Colonic mucosa (tissue), 4 donors: ENCODE data around the gene USP31. TPM values are rescaled to one million over a fixed set of nuclear protein-coding genes. Genes with fewer than 3 reads are reported as not detected.

ENCODE experiments used
- DNase-seq: peaks from one replicate; pipeline ENCODE4 v3.0.0-alpha.2; 2020
- H3K27ac ChIP-seq: fragments of 200-600 bp; one replicate; pipeline ENCODE4 v1.8.0; 2021
- H3K27me3 ChIP-seq: fragments of 200-600 bp; one replicate; pipeline ENCODE4 v1.8.0; 2021
- H3K36me3 ChIP-seq: fragments of 200-600 bp; one replicate; pipeline ENCODE4 v1.8.0; 2021
- H3K4me1 ChIP-seq: fragments of 200-600 bp; one replicate; pipeline ENCODE4 v1.8.0; 2021; ENCODE audit warnings: mild to moderate bottlenecking
- H3K4me3 ChIP-seq: fragments of 200-600 bp; one replicate; pipeline ENCODE4 v1.8.0; 2021
- H3K9ac ChIP-seq, 2 donors: one replicate each; pipeline ENCODE4 v1.7.0; 2013; ENCODE audit warnings: control low read depth in 2 of 2, low read depth in 2 of 2, low read length in 2 of 2
- H3K9me3 ChIP-seq: fragments of 200-600 bp; one replicate; pipeline ENCODE4 v1.8.0; 2021
- intact Hi-C: fragments of 100-400 bp; cut with DNase I; formaldehyde crosslinking; loops from one replicate; pipeline ENCODE4 v1.14.1; 2022
- total RNA-seq, 2 donors: library from RNA; stranded (reverse); fragmentation: NEBNext Ultra II Directional in 1 of 2; extraction: Animal tissue kit (Norgen Biotek cat#: 25700) in 1 of 2; gene quantifications; one replicate each; pipeline ENCODE4 v1.2.1, GENCODE V29; 2021
- TF ChIP-seq, protein P1 (sequence below): fragments of 200-600 bp; IDR thresholded peaks from one replicate; pipeline ENCODE4 v1.8.0; 2022; ENCODE audit warnings: antibody characterized with exemption, mild to moderate bottlenecking
- donor health status: healthy.
- donor health status: DM: no; HTN: no; CAD: no.
- donor health status: DM: no; HTN: no; CAD: no.

USP31 gene
- total RNA-seq, 2 donors from 2014 or later = 5.9 to 9.8 TPM

DNA sequence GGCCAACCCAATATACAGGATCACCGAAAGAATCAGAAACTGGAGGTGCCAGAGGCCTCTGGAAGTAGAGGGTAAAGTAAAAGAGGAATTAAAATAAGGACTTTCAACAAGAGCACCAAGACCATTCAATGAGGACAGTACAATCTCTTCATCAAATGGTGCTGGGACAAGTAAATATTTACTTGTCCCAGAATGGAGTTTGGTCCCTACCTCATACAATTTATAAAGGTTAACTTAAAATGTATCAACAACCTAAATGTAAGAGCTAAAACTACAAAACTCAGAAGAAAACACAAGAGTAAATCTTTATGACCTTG lies 56.5 kb downstream of the USP31 start:
- Histone ChIP-seq H3K9ac (no peak overlapping the region), H3K4me1 (no peaks in the 10 kb centered on the region), H3K27me3 (no peaks in the 10 kb centered on the region), H3K36me3 (no peaks in the 10 kb centered on the region), H3K9me3 (no peaks in the 10 kb centered on the region), H3K4me3 (no peak overlapping the region), H3K27ac (no peak overlapping the region)
- intact Hi-C loops = no loop called here
- TF ChIP-seq, protein P1, sequence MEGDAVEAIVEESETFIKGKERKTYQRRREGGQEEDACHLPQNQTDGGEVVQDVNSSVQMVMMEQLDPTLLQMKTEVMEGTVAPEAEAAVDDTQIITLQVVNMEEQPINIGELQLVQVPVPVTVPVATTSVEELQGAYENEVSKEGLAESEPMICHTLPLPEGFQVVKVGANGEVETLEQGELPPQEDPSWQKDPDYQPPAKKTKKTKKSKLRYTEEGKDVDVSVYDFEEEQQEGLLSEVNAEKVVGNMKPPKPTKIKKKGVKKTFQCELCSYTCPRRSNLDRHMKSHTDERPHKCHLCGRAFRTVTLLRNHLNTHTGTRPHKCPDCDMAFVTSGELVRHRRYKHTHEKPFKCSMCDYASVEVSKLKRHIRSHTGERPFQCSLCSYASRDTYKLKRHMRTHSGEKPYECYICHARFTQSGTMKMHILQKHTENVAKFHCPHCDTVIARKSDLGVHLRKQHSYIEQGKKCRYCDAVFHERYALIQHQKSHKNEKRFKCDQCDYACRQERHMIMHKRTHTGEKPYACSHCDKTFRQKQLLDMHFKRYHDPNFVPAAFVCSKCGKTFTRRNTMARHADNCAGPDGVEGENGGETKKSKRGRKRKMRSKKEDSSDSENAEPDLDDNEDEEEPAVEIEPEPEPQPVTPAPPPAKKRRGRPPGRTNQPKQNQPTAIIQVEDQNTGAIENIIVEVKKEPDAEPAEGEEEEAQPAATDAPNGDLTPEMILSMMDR = no peak
- no peak for DNase-seq

GRCh38 chr16:23092072-23092800 lies 57.0 kb downstream of the USP31 start:
- no peak overlapping the region for H3K27ac ChIP-seq
- no peak for DNase-seq
- H3K4me1 ChIP-seq = no peaks in the 10 kb centered on the region
- H3K27me3 ChIP-seq = no peaks in the 10 kb centered on the region
- H3K9ac ChIP-seq = no peak overlapping the region
- H3K36me3 ChIP-seq = no peaks in the 10 kb centered on the region
- no peak overlapping the region for H3K4me3 ChIP-seq
- H3K9me3 ChIP-seq = no peaks in the 10 kb centered on the region
- TF ChIP-seq, protein P1 = no peak
- intact Hi-C loops = no loop called here

GRCh38 chr16:23089111-23089510 lies 60.1 kb downstream of the USP31 start:
- Histone ChIP-seq H3K4me1 (no peaks in the 10 kb centered on the region), H3K27ac (no peak overlapping the region), H3K9me3 (no peaks in the 10 kb centered on the region), H3K36me3 (no peaks in the 10 kb centered on the region), H3K4me3 (no peak overlapping the region), H3K27me3 (no peaks in the 10 kb centered on the region), H3K9ac (no peak overlapping the region)
- no peak for DNase-seq
- TF ChIP-seq, protein P1 = no peak
- intact Hi-C loops = no loop called here

GRCh38 chr16:23088018-23088417 lies 61.2 kb downstream of the USP31 start:
- Histone ChIP-seq H3K9me3 (no peaks in the 10 kb centered on the region), H3K27me3 (no peaks in the 10 kb centered on the region), H3K27ac (no peak overlapping the region), H3K4me3 (no peak overlapping the region), H3K4me1 (no peaks in the 10 kb centered on the region), H3K9ac (no peak overlapping the region), H3K36me3 (no peaks in the 10 kb centered on the region)
- DNase-seq = no peak
- TF ChIP-seq, protein P1 = no peak
- intact Hi-C loops = no loop called here

DNA sequence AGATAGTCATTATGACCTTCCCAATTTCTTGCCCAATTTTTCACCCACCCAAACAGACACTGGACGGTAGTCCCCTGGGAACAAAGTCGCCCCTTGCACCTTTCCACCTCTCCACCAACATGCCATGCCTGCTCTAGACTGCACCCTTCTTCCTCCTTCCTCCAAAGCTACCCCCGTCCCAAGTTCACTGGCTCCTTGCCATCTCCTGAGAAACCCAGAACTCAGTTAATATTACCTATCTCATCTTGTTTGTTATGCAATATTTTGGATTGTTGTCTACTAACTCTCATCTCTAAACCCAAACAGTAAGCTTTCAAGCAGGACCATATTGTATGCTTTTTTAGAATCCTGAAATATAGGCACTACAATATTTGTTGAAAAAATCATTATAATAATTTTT lies 63.3 kb downstream of the USP31 start:
- TF ChIP-seq, protein P1 = no peak
- intact Hi-C loops = no loop called here
- peak overlapping the region in 1 of 2 donors; percentile 12 for H3K9ac ChIP-seq
- H3K27ac ChIP-seq = no peak overlapping the region
- no peaks in the 10 kb centered on the region for H3K4me1 ChIP-seq
- no peaks in the 10 kb centered on the region for H3K36me3 ChIP-seq
- no peak for DNase-seq
- H3K4me3 ChIP-seq = no peak overlapping the region
- no peaks in the 10 kb centered on the region for H3K27me3 ChIP-seq
- no peaks in the 10 kb centered on the region for H3K9me3 ChIP-seq
